Superior temporal gyrus (tissue), 1 donor: ENCODE results near the gene GRB10.

Experiments used
- DNase-seq: peaks from one replicate; pipeline ENCODE4 v3.0.0-alpha.2; 2016; ENCODE audit errors: extremely low spot score

The GRB10 gene

GRCh38 chr7:50803359-50804337 is 21.0 kb upstream of the GRB10 start:
- no peak for DNase-seq

- no peak for DNase-seq
These were observed 19.2 kb upstream of the GRB10 start for GRCh38 chr7:50801907-50802306.

- no peak for DNase-seq
These were observed 17.2 kb upstream of the GRB10 start for GRCh38 chr7:50799873-50800272.

GRCh38 chr7:50798126-50798525 is 15.4 kb upstream of the GRB10 start:
- no peak for DNase-seq

GRCh38 chr7:50795831-50796230 is 13.1 kb upstream of the GRB10 start:
- DNase-seq = no peak

- DNase-seq = no peak
These were observed 12.6 kb upstream of the GRB10 start for GRCh38 chr7:50795253-50795652.

GRCh38 chr7:50793947-50794570 is 11.4 kb upstream of the GRB10 start:
- no peak for DNase-seq

GRCh38 chr7:50793120-50793946 is 10.6 kb upstream of the GRB10 start:
- no peak for DNase-seq

GRCh38 chr7:50792342-50793119 is 9.8 kb upstream of the GRB10 start:
- DNase-seq = no peak

GRCh38 chr7:50791938-50792341 is 9.2 kb upstream of the GRB10 start:
- DNase-seq = no peak

GRCh38 chr7:50791363-50791937 is 8.8 kb upstream of the GRB10 start:
- no peak for DNase-seq

GRCh38 chr7:50790381-50790780 is 7.7 kb upstream of the GRB10 start:
- no peak for DNase-seq

GRCh38 chr7:50788382-50788781 is 5.7 kb upstream of the GRB10 start:
- DNase-seq = no peak

GRCh38 chr7:50787825-50788224 is 5.1 kb upstream of the GRB10 start:
- no peak for DNase-seq

GRCh38 chr7:50785346-50785745 is 2.6 kb upstream of the GRB10 start:
- DNase-seq = no peak

- no peak for DNase-seq
These were observed 1.3 kb upstream of the GRB10 start for GRCh38 chr7:50783801-50784507.

- DNase-seq = no peak
These were observed 607 bp upstream of the GRB10 start for GRCh38 chr7:50783303-50783702.

- DNase-seq = peak; percentile 28
These were observed 1.1 kb downstream of the GRB10 start for GRCh38 chr7:50781381-50782293.

- peak; percentile 14 for DNase-seq
These were observed 2.3 kb downstream of the GRB10 start for GRCh38 chr7:50780436-50780835.
